Activated CD4-positive, alpha-beta memory T cell treated with anti-CD3 and anti-CD28 coated beads, Interleukin-2, amount 10 ng/mL, durations not matched to agents 7 days and 5 days (primary cell): ENCODE measurements around the gene KDM4F. TPM values are rescaled to one million over a fixed set of nuclear protein-coding genes. Genes with fewer than 3 reads are reported as not detected.

Experiments used
- CTCF ChIA-PET: fragments of 350-600 bp; sonication (Branson Sonifier 250); formaldehyde crosslinking; loops from one replicate; lab custom pipeline; 2021; ENCODE audit warnings: antibody characterized with exemption, inconsistent platforms; lab: Charles Lee
- POLR2A ChIA-PET: fragments of 350-600 bp; sonication (Branson Sonifier 250); formaldehyde crosslinking; loops from one replicate; lab custom pipeline; 2021; ENCODE audit warnings: antibody characterized with exemption; lab: Charles Lee
- DNase-seq: peaks from one replicate; pipeline ENCODE4 v3.0.0-alpha.2; 2020
- H3K27ac Mint-ChIP-seq: one replicate; pipeline ENCODE4 v1.8.0; 2021; ENCODE audit warnings: mild to moderate bottlenecking, mixed read lengths
- H3K27me3 Mint-ChIP-seq: one replicate; pipeline ENCODE4 v1.8.0; 2021; ENCODE audit warnings: mixed read lengths
- H3K36me3 Mint-ChIP-seq: one replicate; pipeline ENCODE4 v1.8.0; 2021; ENCODE audit warnings: low read depth, mixed read lengths
- H3K4me1 Mint-ChIP-seq: one replicate; pipeline ENCODE4 v1.8.0; 2021; ENCODE audit warnings: mixed read lengths
- H3K4me3 Mint-ChIP-seq: one replicate; pipeline ENCODE4 v1.8.0; 2021; ENCODE audit warnings: mild to moderate bottlenecking, mixed read lengths
- H3K9me3 Mint-ChIP-seq: one replicate; pipeline ENCODE4 v1.8.0; 2021; ENCODE audit warnings: mixed read lengths
- total RNA-seq, 2 experiments: library from RNA; stranded (reverse); gene quantifications; one replicate each; pipeline ENCODE4 v1.2.3, GENCODE V29; 2021

KDM4F gene
- total RNA-seq, 2 experiments from 2014 or later: not detected

GRCh38 chr11:95042906-95043305 lies 6.3 kb upstream of the KDM4F start:
- Mint-ChIP-seq H3K4me3 (no peak overlapping the region), H3K27me3 (peaks cover 23% of the 10 kb centered on the region), H3K9me3 (no peaks in the 10 kb centered on the region), H3K4me1 (peaks cover 9% of the 10 kb centered on the region), H3K27ac (no peak overlapping the region), H3K36me3 (no peaks in the 10 kb centered on the region)
- CTCF ChIA-PET: no interaction called here
- POLR2A ChIA-PET: no interaction called here
- no peak for DNase-seq

DNA sequence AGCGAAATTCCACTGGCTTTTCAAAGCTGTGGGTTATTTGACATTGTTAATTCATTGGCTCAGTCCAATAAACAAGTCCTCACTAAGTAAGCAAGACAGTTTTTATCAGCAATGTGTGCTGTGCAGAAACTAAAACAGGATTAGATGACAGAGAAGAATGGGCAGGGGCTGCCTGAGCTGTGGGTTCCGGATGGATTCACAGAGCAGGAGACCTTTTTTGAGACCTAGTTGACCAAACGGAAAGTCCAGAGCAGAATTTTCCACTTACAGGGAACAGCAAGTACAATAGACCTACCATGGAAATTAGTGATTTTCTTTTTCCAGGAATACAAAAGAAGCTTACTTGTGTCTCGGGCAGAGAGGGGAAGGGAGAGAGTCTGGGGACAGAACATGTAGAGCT lies 5.2 kb upstream of the KDM4F start:
- ChIA-PET POLR2A (no interaction called here), CTCF (no interaction called here)
- peaks cover 7% of the 10 kb centered on the region for H3K4me1 Mint-ChIP-seq
- peaks cover 20% of the 10 kb centered on the region for H3K27me3 Mint-ChIP-seq
- no peak for DNase-seq
- H3K36me3 Mint-ChIP-seq: no peaks in the 10 kb centered on the region
- H3K9me3 Mint-ChIP-seq: no peaks in the 10 kb centered on the region
- no peak overlapping the region for H3K4me3 Mint-ChIP-seq
- H3K27ac Mint-ChIP-seq: no peak overlapping the region

DNA sequence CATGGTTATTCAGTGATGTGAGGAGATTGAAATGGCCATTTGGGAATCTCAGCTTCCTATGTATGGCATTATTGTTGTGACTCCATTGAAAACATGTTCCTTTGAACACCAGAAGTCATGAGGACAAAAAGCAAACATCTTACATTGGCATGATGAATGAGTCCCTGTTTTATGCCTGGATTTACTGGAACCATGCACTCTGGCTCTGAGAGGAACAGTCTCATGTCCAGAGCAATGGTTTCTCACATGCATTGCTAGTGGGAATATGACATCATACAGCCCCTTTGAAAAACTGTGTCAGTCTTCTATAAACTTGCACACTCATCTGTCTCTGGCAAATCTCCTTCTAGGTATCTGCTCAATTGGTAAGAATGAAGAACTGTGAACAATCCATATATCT lies 3.4 kb upstream of the KDM4F start:
- Mint-ChIP-seq H3K36me3 (no peaks in the 10 kb centered on the region), H3K9me3 (no peaks in the 10 kb centered on the region), H3K27ac (no peak overlapping the region), H3K4me1 (peaks cover 7% of the 10 kb centered on the region), H3K4me3 (no peak overlapping the region), H3K27me3 (peaks cover 20% of the 10 kb centered on the region)
- ChIA-PET CTCF (no interaction called here), POLR2A (no interaction called here)
- DNase-seq: no peak

GRCh38 chr11:95050595-95051202 lies 1.5 kb downstream of the KDM4F start:
- ChIA-PET CTCF (no interaction called here), POLR2A (no interaction called here)
- Mint-ChIP-seq H3K4me3 (no peak overlapping the region), H3K27ac (no peak overlapping the region), H3K36me3 (no peaks in the 10 kb centered on the region), H3K9me3 (no peaks in the 10 kb centered on the region), H3K4me1 (no peaks in the 10 kb centered on the region), H3K27me3 (peaks cover 24% of the 10 kb centered on the region)
- no peak for DNase-seq

- POLR2A ChIA-PET: no interaction called here
- H3K27ac Mint-ChIP-seq: no peak overlapping the region
Observed at GRCh38 chr11:95054356-95054755, 5.1 kb downstream of the KDM4F start.

DNA sequence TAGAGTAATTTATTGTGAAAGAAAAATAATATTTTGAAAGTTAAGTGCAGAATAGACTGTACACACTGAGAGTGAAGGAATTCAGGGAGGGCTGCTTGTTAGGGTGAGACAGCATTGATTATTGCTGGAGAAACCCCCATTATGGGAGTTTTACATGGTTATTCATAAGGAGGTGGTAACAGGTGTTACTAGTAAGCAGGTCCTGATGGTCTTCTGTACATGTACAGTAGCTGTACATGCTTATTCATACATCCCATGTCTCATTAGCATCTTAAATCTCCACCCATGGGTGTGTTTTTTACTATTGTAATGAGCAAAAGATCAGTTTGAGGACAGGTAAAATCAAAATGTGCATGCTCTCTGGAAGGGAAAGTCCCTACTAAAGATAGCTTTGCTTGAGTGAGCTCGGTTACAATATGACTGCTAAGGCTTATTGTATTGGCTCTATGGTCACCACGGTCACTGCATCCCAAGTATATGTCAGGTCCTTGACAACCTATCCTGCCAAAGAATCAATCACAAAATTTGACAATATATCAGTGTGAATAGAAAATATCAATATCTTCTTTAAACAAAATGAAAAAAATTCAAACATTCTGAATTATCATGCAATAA lies 6.2 kb downstream of the KDM4F start:
- peaks cover 19% of the 10 kb centered on the region for H3K27me3 Mint-ChIP-seq
- CTCF ChIA-PET: interaction anchor here (1.5 kb wide), 1 partner anchor 12 kb away, joined by 5 read pairs; the partner anchor contains the start of gene SRSF8
- DNase-seq: no peak
- no peaks in the 10 kb centered on the region for H3K9me3 Mint-ChIP-seq
- no peaks in the 10 kb centered on the region for H3K36me3 Mint-ChIP-seq
- no peak overlapping the region for H3K4me3 Mint-ChIP-seq
- H3K27ac Mint-ChIP-seq: no peak overlapping the region
- H3K4me1 Mint-ChIP-seq: no peaks in the 10 kb centered on the region
- POLR2A ChIA-PET: interaction anchor here (4.6 kb wide), 1 partner anchor 12 kb away, joined by 22 read pairs; the partner anchor contains the start of gene SRSF8

More at GRCh38 chr11:95054356-95054755, 5.1 kb downstream of the KDM4F start:
- no peaks in the 10 kb centered on the region for H3K4me1 Mint-ChIP-seq
- no peak for DNase-seq
- no peaks in the 10 kb centered on the region for H3K9me3 Mint-ChIP-seq
- H3K36me3 Mint-ChIP-seq: no peaks in the 10 kb centered on the region
- CTCF ChIA-PET: interaction anchor here (1.5 kb wide), 1 partner anchor 13 kb away, joined by 5 read pairs; the partner anchor contains the start of gene SRSF8
- H3K27me3 Mint-ChIP-seq: peaks cover 19% of the 10 kb centered on the region
- no peak overlapping the region for H3K4me3 Mint-ChIP-seq

- H3K36me3 Mint-ChIP-seq: no peaks in the 10 kb centered on the region
- no peaks in the 10 kb centered on the region for H3K4me1 Mint-ChIP-seq
- peaks cover 27% of the 10 kb centered on the region for H3K27me3 Mint-ChIP-seq
- POLR2A ChIA-PET: interaction anchor here (4.6 kb wide), 1 partner anchor 10 kb away, joined by 22 read pairs; the partner anchor contains the start of gene SRSF8
- CTCF ChIA-PET: interaction anchor here (2.1 kb wide), 1 partner anchor 9 kb away, joined by 7 read pairs; the partner anchor contains the start of gene SRSF8
- no peak overlapping the region for H3K27ac Mint-ChIP-seq
- H3K9me3 Mint-ChIP-seq: no peaks in the 10 kb centered on the region
- DNase-seq: no peak
- no peak overlapping the region for H3K4me3 Mint-ChIP-seq
Observed at GRCh38 chr11:95057959-95058358, 8.7 kb downstream of the KDM4F start.

DNA sequence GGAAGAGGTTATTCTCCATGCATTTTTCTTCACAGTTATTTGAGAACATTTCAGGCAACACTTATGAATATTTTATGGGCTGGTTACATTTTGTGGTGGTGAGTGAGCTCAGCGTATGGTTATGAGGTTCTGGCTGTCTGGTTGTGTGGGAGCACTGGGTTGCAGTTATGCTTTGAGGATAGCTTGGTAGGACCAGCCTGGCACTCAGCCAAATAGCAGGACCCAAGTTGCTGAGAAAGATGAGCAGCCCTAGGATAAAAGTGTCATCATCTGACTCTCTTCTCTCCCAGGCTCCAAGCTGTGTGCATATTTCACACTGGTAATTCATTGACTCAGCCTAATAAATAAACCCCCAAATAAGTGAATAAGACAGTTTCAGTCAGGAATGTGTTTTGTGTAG lies 9.4 kb downstream of the KDM4F start:
- H3K4me3 Mint-ChIP-seq: no peak overlapping the region
- no peaks in the 10 kb centered on the region for H3K4me1 Mint-ChIP-seq
- H3K27ac Mint-ChIP-seq: no peak overlapping the region
- ChIA-PET CTCF (no interaction called here), POLR2A (interaction anchor here (4.6 kb wide), 1 partner anchor 9 kb away, joined by 22 read pairs; the partner anchor contains the start of gene SRSF8)
- H3K9me3 Mint-ChIP-seq: no peaks in the 10 kb centered on the region
- DNase-seq: no peak
- no peaks in the 10 kb centered on the region for H3K36me3 Mint-ChIP-seq
- H3K27me3 Mint-ChIP-seq: peaks cover 26% of the 10 kb centered on the region

GRCh38 chr11:95059046-95059445 lies 9.8 kb downstream of the KDM4F start:
- H3K36me3 Mint-ChIP-seq: no peaks in the 10 kb centered on the region
- no peak overlapping the region for H3K4me3 Mint-ChIP-seq
- no peaks in the 10 kb centered on the region for H3K9me3 Mint-ChIP-seq
- H3K4me1 Mint-ChIP-seq: no peaks in the 10 kb centered on the region
- H3K27me3 Mint-ChIP-seq: peaks cover 22% of the 10 kb centered on the region
- H3K27ac Mint-ChIP-seq: no peak overlapping the region
- no peak for DNase-seq
- ChIA-PET CTCF (no interaction called here), POLR2A (interaction anchor here (4.6 kb wide), 1 partner anchor 9 kb away, joined by 22 read pairs; the partner anchor contains the start of gene SRSF8)

GRCh38 chr11:95065336-95065735 lies 16.1 kb downstream of the KDM4F start:
- Mint-ChIP-seq H3K4me1 (peaks cover 17% of the 10 kb centered on the region), H3K27me3 (peaks cover 11% of the 10 kb centered on the region), H3K9me3 (no peaks in the 10 kb centered on the region), H3K36me3 (peaks cover 8% of the 10 kb centered on the region), H3K27ac (no peak overlapping the region), H3K4me3 (no peak overlapping the region)
- ChIA-PET POLR2A (interaction anchor here (0.6 to 11.4 kb wide), 2 partner anchors 26 to 73 kb away, joined by 3 to 253 read pairs; partner anchors contain the start of gene ENDOD1), CTCF (interaction anchor here (9.3 kb wide), 1 partner anchor 26 kb away, joined by 167 read pairs; the partner anchor contains the start of gene ENDOD1)
- no peak for DNase-seq

DNA sequence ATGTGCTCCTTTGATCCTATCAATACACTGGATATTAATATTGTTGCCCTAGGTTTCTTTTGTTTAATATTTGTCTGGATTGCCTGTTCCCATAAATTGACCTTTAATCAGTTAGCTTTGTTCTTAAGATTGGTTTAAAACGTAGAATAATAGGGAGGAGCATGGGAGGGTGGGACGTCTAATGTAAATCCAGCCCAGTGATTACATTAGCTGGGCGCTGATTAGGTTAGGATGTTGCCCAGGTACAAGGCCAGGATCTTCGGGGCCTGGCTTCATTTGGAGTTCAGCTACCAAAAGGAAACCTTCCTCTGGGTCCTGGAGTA lies 17.5 kb downstream of the KDM4F start, which contains the start of gene SRSF8:
Gene SRSF8 (plus strand): TSS at position 204 of the 323 bp plus-strand sequence. CDS start 308 bp downstream, outside the sequence.
- DNase-seq: no peak
- POLR2A ChIA-PET: interaction anchor here (0.7 to 11.4 kb wide), 23 partner anchors 9 to 1326 kb away, joined by 3 to 253 read pairs (median 7); partner anchors contain the start of genes ANKRD49, C11orf54, CCDC82 and CEP57
- Mint-ChIP-seq H3K27ac (peak within 1 kb of the TSS; percentile 94), H3K4me1 (peaks cover 25% of the 10 kb centered on the region), H3K4me3 (peak within 1 kb of the TSS; percentile 92), H3K36me3 (peaks cover 14% of the 10 kb centered on the region), H3K27me3 (peaks cover 6% of the 10 kb centered on the region), H3K9me3 (no peaks in the 10 kb centered on the region)
- CTCF ChIA-PET: interaction anchor here (0.6 to 9.3 kb wide), 24 partner anchors 9 to 1276 kb away, joined by 3 to 167 read pairs (median 7); partner anchors contain the start of genes CEP57, CWC15, ENDOD1 and FAM76B

DNA sequence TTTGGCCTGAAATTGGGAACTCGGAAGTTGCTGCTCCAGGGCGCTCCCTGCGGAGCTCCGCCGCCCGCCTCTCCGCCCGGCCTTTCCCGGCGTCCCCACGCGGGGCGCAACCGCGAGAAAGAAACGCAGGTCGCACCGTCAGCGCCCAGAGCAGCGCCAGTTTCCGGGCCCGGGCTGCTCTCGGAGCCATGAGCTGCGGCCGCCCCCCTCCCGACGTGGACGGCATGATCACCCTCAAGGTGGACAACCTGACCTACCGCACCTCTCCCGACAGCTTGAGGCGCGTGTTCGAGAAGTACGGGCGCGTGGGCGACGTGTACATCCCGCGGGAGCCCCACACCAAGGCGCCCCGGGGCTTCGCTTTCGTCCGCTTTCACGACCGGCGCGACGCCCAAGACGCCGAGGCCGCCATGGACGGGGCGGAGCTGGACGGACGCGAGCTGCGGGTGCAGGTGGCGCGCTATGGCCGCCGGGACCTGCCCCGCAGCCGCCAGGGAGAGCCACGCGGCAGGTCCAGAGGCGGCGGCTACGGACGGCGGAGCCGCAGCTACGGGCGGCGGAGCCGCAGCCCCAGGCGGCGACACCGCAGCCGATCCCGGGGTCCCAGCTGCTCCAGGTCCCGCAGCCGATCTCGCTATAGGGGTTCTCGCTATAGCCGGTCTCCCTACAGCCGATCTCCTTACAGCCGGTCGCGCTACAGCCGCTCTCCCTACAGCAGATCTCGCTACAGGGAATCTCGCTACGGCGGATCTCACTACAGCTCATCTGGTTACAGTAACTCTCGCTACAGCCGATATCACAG lies 18.0 kb downstream of the KDM4F start:
- H3K27me3 Mint-ChIP-seq: peaks cover under 1% of the 10 kb centered on the region
- H3K4me3 Mint-ChIP-seq: peak overlapping the region; percentile 92
- H3K27ac Mint-ChIP-seq: peak overlapping the region; percentile 94
- no peaks in the 10 kb centered on the region for H3K9me3 Mint-ChIP-seq
- H3K4me1 Mint-ChIP-seq: peaks cover 25% of the 10 kb centered on the region
- CTCF ChIA-PET: interaction anchor here (0.6 to 9.3 kb wide), 27 partner anchors 9 to 1275 kb away, joined by 3 to 167 read pairs (median 5); partner anchors contain the start of genes CEP57, CWC15, ENDOD1 and FAM76B
- POLR2A ChIA-PET: interaction anchor here (0.5 to 11.4 kb wide), 42 partner anchors 9 to 1326 kb away, joined by 3 to 253 read pairs (median 4); partner anchors contain the start of genes ANKRD49, C11orf54, CCDC82 and CEP57
- DNase-seq: peak; percentile 76
- H3K36me3 Mint-ChIP-seq: peaks cover 14% of the 10 kb centered on the region
